AG09309 (cell line): ENCODE results near the gene LCN6.
A peak's percentile ranks its signal among the peaks of the same experiment; 100 is the strongest.

ENCODE experiments used
- DNase-seq: peaks from one replicate; pipeline ENCODE4 v3.0.0-alpha.2; 2010; ENCODE audit warnings: low read depth
- H3K4me3 ChIP-seq: 2 replicates; pipeline ENCODE4 v1.5.1; 2011; ENCODE audit warnings: mild to moderate bottlenecking, low read depth, low read length, moderate library complexity; ENCODE audit not compliant: control insufficient read depth
- CTCF ChIP-seq: IDR thresholded peaks from 2 replicates; pipeline ENCODE4 v1.5.1; 2011; ENCODE audit warnings: mild to moderate bottlenecking, low read depth, low read length, inconsistent platforms; ENCODE audit not compliant: insufficient read depth, control insufficient read depth; ENCODE audit errors: missing control alignments

Gene LCN6

GRCh38 chr9:136694872-136695247, 53.5 kb downstream of the LCN6 start:
- DNase-seq, result no peak
- no peak overlapping the region for H3K4me3 ChIP-seq
- TF ChIP-seq CTCF, result no peak

DNA sequence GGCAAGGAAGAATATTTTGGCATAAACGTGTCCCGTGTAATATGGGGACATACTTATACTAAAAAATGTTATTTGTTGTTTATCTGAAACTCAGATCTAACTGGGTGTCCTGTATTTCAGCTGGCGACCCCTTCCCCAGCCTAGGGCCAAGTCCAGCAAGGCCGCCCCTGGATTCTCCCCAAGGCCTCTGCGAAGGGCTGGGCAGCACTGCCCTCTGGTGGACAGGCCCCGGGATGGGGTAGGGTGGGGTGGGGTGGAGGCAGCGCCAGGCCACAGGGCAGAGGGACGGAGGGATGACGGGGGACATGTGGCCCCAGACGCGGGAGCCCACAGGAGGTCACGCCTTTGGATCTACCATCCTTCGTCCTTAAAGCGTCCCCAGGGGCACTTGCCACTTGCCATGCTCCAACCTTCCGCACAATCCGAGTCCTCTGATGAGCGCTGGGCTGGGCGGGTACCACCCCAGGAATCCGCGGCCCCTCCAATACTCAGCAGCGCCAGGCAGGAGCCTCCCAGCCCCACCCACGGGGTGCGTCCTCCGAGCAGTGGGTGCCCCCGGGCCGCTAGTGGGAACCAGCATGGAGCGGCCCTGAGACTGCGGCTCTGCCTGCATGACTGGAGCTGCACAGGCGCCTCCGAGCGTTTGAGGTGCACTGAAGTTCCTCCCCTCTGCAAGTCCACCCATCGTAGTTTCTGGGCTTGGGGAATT, 54.0 kb downstream of the LCN6 start:
- no peak overlapping the region for H3K4me3 ChIP-seq
- TF ChIP-seq CTCF, result peak; percentile 78
- no peak for DNase-seq
